Occipital lobe (tissue), 2 donors: ENCODE measurements around the gene WWP2. TPM values are rescaled to one million over a fixed set of nuclear protein-coding genes. Genes with fewer than 3 reads are reported as not detected.

Experiments used
- DNase-seq: peaks from one replicate; lab custom pipeline; 2025; lab: John Stamatoyannopoulos, UW
- total RNA-seq: library from RNA; depleted of rRNA; stranded (reverse); fragments of >200 nt; gene quantifications from one replicate; pipeline ENCODE4 v1.2.3, GENCODE V29; 2014

The WWP2 gene
- total RNA-seq, 1 donor from 2014 or later, result 15.9 TPM

GRCh38 chr16:69858191-69859104, 96.3 kb downstream of the WWP2 start:
- no peak for DNase-seq

GRCh38 chr16:69859105-69859989, 97.2 kb downstream of the WWP2 start:
- no peak for DNase-seq

- no peak for DNase-seq
These were observed 98.4 kb downstream of the WWP2 start for GRCh38 chr16:69860233-69861231.

- DNase-seq, result no peak
These were observed 99.3 kb downstream of the WWP2 start for GRCh38 chr16:69861292-69862030.

GRCh38 chr16:69863401-69864281, 101.5 kb downstream of the WWP2 start:
- no peak for DNase-seq

GRCh38 chr16:69865701-69866100, 103.6 kb downstream of the WWP2 start:
- no peak for DNase-seq

GRCh38 chr16:69867784-69868560, 105.8 kb downstream of the WWP2 start:
- DNase-seq, result no peak

- no peak for DNase-seq
These were observed 108.6 kb downstream of the WWP2 start for GRCh38 chr16:69870761-69871160.

GRCh38 chr16:69871708-69872107, 109.6 kb downstream of the WWP2 start:
- no peak for DNase-seq

- DNase-seq, result no peak
These were observed 110.8 kb downstream of the WWP2 start for GRCh38 chr16:69872888-69873287.

GRCh38 chr16:69873783-69874182, 111.7 kb downstream of the WWP2 start:
- no peak for DNase-seq

- DNase-seq, result no peak
These were observed 112.1 kb downstream of the WWP2 start for GRCh38 chr16:69874271-69874670.

GRCh38 chr16:69880640-69881133, 118.6 kb downstream of the WWP2 start:
- DNase-seq, result no peak

- no peak for DNase-seq
These were observed 119.0 kb downstream of the WWP2 start for GRCh38 chr16:69881141-69881540.

- no peak for DNase-seq
These were observed 121.6 kb downstream of the WWP2 start for GRCh38 chr16:69883744-69884143.

- no peak for DNase-seq
These were observed 123.6 kb downstream of the WWP2 start for GRCh38 chr16:69885722-69886121.

GRCh38 chr16:69886726-69887125, 124.6 kb downstream of the WWP2 start:
- DNase-seq, result no peak

GRCh38 chr16:69888005-69888590, 126.0 kb downstream of the WWP2 start:
- no peak for DNase-seq
